IMR-90 (cell line): ENCODE results near the gene MLST8. TPM values are rescaled to one million over a fixed set of nuclear protein-coding genes. Genes with fewer than 3 reads are reported as not detected.

Experiments used
- ATAC-seq: fragments of 200-7000 bp; cut with Tn5 transposase; 2 replicates; pipeline ENCODE4 v1.9.1; 2020; ENCODE audit warnings: low read depth, mild to moderate bottlenecking, moderate library complexity
- BruUV-seq: library from RNA; stranded (reverse); fragments of 400-500 nt; replicated peaks from 2 replicates; lab custom pipeline; 2021; lab: Mats Ljungman, UMichigan
- CTCF ChIA-PET: fragments of 300-600 bp; formaldehyde crosslinking; extraction: SDS; loops from one replicate; lab custom pipeline; 2021; ENCODE audit warnings: antibody characterized with exemption; lab: Yijun Ruan, JAX
- POLR2A ChIA-PET: fragments of 300-600 bp; sonication (Branson Sonifier 250); formaldehyde crosslinking; loops from one replicate; lab custom pipeline; 2022; ENCODE audit warnings: antibody characterized with exemption; ENCODE audit not compliant: unreplicated experiment; lab: Charles Lee
- DNase-seq: peaks from one replicate; pipeline ENCODE4 v3.0.0; 2013
- H2AFZ ChIP-seq: replicated peaks from 2 replicates; pipeline ENCODE3; 2013; ENCODE audit warnings: low read length, mild to moderate bottlenecking; ENCODE audit not compliant: poor library complexity
- H2AK5ac ChIP-seq: 2 replicates; pipeline ENCODE4 v1.6.1; 2013; ENCODE audit warnings: low read depth, low read length, inconsistent platforms
- H2AK9ac ChIP-seq: replicated peaks from 2 replicates; pipeline ENCODE3; 2013; ENCODE audit warnings: mild to moderate bottlenecking, low read depth, low read length, moderate library complexity; ENCODE audit not compliant: poor library complexity
- H2BK120ac ChIP-seq: 2 replicates; pipeline ENCODE4 v1.6.1; 2013; ENCODE audit warnings: low read depth, low read length, inconsistent platforms
- H2BK15ac ChIP-seq: 3 replicates; pipeline ENCODE4 v1.6.1; 2013; ENCODE audit warnings: low read depth, low read length, inconsistent platforms
- H2BK20ac ChIP-seq: 2 replicates; pipeline ENCODE4 v1.6.1; 2013; ENCODE audit warnings: low read depth, mild to moderate bottlenecking, inconsistent platforms, low read length, moderate library complexity
- H2BK5ac ChIP-seq: 2 replicates; pipeline ENCODE4 v1.6.1; 2013; ENCODE audit warnings: mild to moderate bottlenecking, low read depth, low read length, inconsistent platforms; ENCODE audit not compliant: poor library complexity, severe bottlenecking
- H3K14ac ChIP-seq: replicated peaks from 2 replicates; pipeline ENCODE4 v1.6.1; 2013; ENCODE audit warnings: low read depth, low read length, inconsistent platforms
- H3K18ac ChIP-seq: 2 replicates; pipeline ENCODE4 v1.6.1; 2013; ENCODE audit warnings: low read depth, low read length, control low read depth
- H3K23ac ChIP-seq: 2 replicates; pipeline ENCODE4 v1.6.1; 2013; ENCODE audit warnings: low read depth, low read length, inconsistent platforms
- H3K27ac ChIP-seq: 2 replicates; pipeline ENCODE4 v1.5.1; 2013; ENCODE audit warnings: mild to moderate bottlenecking, control low read depth, low read length; ENCODE audit not compliant: insufficient read depth
- H3K27me3 ChIP-seq: 2 replicates; pipeline ENCODE4 v1.6.1; 2013; ENCODE audit warnings: low read length; ENCODE audit not compliant: control insufficient read depth, insufficient read depth
- H3K36me3 ChIP-seq: 2 replicates; pipeline ENCODE4 v1.6.1; 2013; ENCODE audit warnings: low read length, mixed read lengths; ENCODE audit not compliant: control insufficient read depth, insufficient read depth
- H3K4ac ChIP-seq: 2 replicates; pipeline ENCODE4 v1.6.1; 2013; ENCODE audit warnings: low read depth, low read length, inconsistent platforms
- H3K4me1 ChIP-seq: 2 replicates; pipeline ENCODE4 v1.6.1; 2013; ENCODE audit warnings: low read length, mixed read lengths; ENCODE audit not compliant: control insufficient read depth, insufficient read depth
- H3K4me2 ChIP-seq: 2 replicates; pipeline ENCODE4 v1.6.1; 2013; ENCODE audit warnings: low read depth, mild to moderate bottlenecking, control low read depth, low read length, moderate library complexity
- H3K4me3 ChIP-seq: 2 replicates; pipeline ENCODE4 v1.5.1; 2013; ENCODE audit warnings: low read depth, mild to moderate bottlenecking, control low read depth, low read length, moderate library complexity; ENCODE audit not compliant: insufficient read depth
- H3K56ac ChIP-seq: 2 replicates; pipeline ENCODE4 v1.6.1; 2013; ENCODE audit warnings: low read length, inconsistent platforms; ENCODE audit not compliant: insufficient read depth; ENCODE audit errors: extremely low read depth
- H3K79me1 ChIP-seq, 2 experiments: 2 replicates each; pipeline ENCODE4 v1.6.1; 2013; ENCODE audit warnings: low read length in 2 of 2, inconsistent platforms in 1 of 2, low read depth in 1 of 2
- H3K9ac ChIP-seq: 2 replicates; pipeline ENCODE4 v1.6.1; 2013; ENCODE audit warnings: low read depth, low read length, control low read depth
- H3K9me1 ChIP-seq: 2 replicates; pipeline ENCODE4 v1.6.1; 2013; ENCODE audit warnings: low read length, inconsistent platforms; ENCODE audit not compliant: insufficient read depth
- H3K9me3 ChIP-seq: 2 replicates; pipeline ENCODE4 v1.6.1; 2013; ENCODE audit warnings: low read length; ENCODE audit not compliant: control insufficient read depth, insufficient read depth
- H4K20me1 ChIP-seq: 2 replicates; pipeline ENCODE4 v1.6.1; 2013; ENCODE audit warnings: low read length, inconsistent platforms; ENCODE audit not compliant: insufficient read depth
- H4K5ac ChIP-seq: 2 replicates; pipeline ENCODE4 v1.6.1; 2013; ENCODE audit warnings: mild to moderate bottlenecking, low read depth, low read length, control low read depth
- H4K8ac ChIP-seq, 2 experiments: 2 replicates each; pipeline ENCODE4 v1.6.1; 2013; ENCODE audit warnings: low read depth in 2 of 2, low read length in 2 of 2, control low read depth in 1 of 2, inconsistent platforms in 1 of 2
- H4K91ac ChIP-seq: 2 replicates; pipeline ENCODE4 v1.6.1; 2013; ENCODE audit warnings: low read depth, low read length, inconsistent platforms; ENCODE audit not compliant: insufficient read depth
- BHLHE40 ChIP-seq: fragments of 150-350 bp; IDR thresholded peaks from 2 replicates; pipeline ENCODE4 v1.6.1; 2016; ENCODE audit warnings: mild to moderate bottlenecking, low read depth, low read length
- CHD1 ChIP-seq: IDR thresholded peaks from 2 replicates; pipeline ENCODE4 v1.6.1; 2012; ENCODE audit warnings: low read depth, low read length, improper control_type of control experiment
- CTCF ChIP-seq: conservative IDR thresholded peaks from 2 replicates; pipeline ENCODE4 v1.5.1; 2012; ENCODE audit warnings: mild to moderate bottlenecking, low read depth, low read length, improper control_type of control experiment
- FOS ChIP-seq: fragments of 150-350 bp; IDR thresholded peaks from 2 replicates; pipeline ENCODE4 v1.6.1; 2016; ENCODE audit warnings: low read depth, low read length
- POLR2A ChIP-seq: IDR thresholded peaks from 2 replicates; pipeline ENCODE4 v1.6.1; 2012; ENCODE audit warnings: mild to moderate bottlenecking, low read depth, low read length
- RCOR1 ChIP-seq: IDR thresholded peaks from 2 replicates; pipeline ENCODE4 v1.6.1; 2012; ENCODE audit warnings: mild to moderate bottlenecking, low read length, improper control_type of control experiment; ENCODE audit not compliant: insufficient replicate concordance
- WGBS, 2 experiments: methylation state at CpG; one replicate each; pipeline versions ENCODE4 v1.1.5 to v1.1.7; 2013; ENCODE audit warnings: missing lambda C conversion rate in 2 of 2; ENCODE audit not compliant: insufficient read length in 1 of 2; ENCODE audit errors: extremely low coverage in 2 of 2; 5-methylcytosine and 5-hydroxymethylcytosine counted together
- dilution Hi-C: fragments of 300-500 bp; cut with HindIII; formaldehyde crosslinking; loops from one replicate; pipeline ENCODE4 v1.14.3; 2018; ENCODE audit warnings: low sequenced_read_pairs; ENCODE audit not compliant: unreplicated experiment
- in situ Hi-C: fragments of 300-500 bp; cut with MboI; formaldehyde crosslinking; loops from 3 replicates; pipeline ENCODE4 v1.14.3; 2019; ENCODE audit warnings: low sequenced_read_pairs, inconsistent platforms, mixed read lengths
- intact Hi-C: fragments of 100-400 bp; cut with micrococcal nuclease; formaldehyde crosslinking; loops from 2 replicates; pipeline ENCODE4 v1.10.0; 2022
- polyA plus RNA-seq, 3 experiments: library from polyadenylated mRNA; depleted of rRNA; stranded (reverse); fragments of >200 nt; gene quantifications; 2 replicates each; pipeline ENCODE4 v1.2.3, GENCODE V29; 2012; ENCODE audit warnings: low replicate concordance in 1 of 3
- total RNA-seq: library from RNA; depleted of rRNA; stranded (reverse); fragments of >200 nt; gene quantifications from 2 replicates; pipeline ENCODE4 v1.2.3, GENCODE V29; 2012

MLST8 gene
- total and polyA plus RNA-seq, 2 of the 4 experiments (the other 2 are of a cell fraction), result 34.4 to 93.7 TPM

- 99% methylated on average over 23 of the region's 43 CpGs; no CpG with 5 or more reads in 1 of the 2 experiments for WGBS, 2 experiments
- Histone ChIP-seq H2AK9ac (no peak overlapping the region), H3K27me3 (no peaks in the 10 kb centered on the region; the same call in 1 of the 2 replicates), H3K4ac (no peak overlapping the region), H3K9ac (no peak overlapping the region), H3K18ac (no peak overlapping the region), H3K79me1 (no peaks in the 10 kb centered on the region), H2BK5ac (no peak overlapping the region), H3K9me1 (peaks cover 3% of the 10 kb centered on the region; the same call in 1 of the 2 replicates), H3K4me3 (no peak overlapping the region), H4K91ac (no peak overlapping the region), H3K9me3 (no peaks in the 10 kb centered on the region), H3K4me1 (no peaks in the 10 kb centered on the region), H3K56ac (no peak overlapping the region), H3K27ac (no peak overlapping the region), H3K23ac (no peak overlapping the region), H2AK5ac (no peak overlapping the region), H2BK120ac (no peak overlapping the region), H2BK20ac (no peak overlapping the region), H4K5ac (no peak overlapping the region), H2AFZ (no peak overlapping the region), H3K36me3 (peaks cover 22% of the 10 kb centered on the region), H3K14ac (no peak overlapping the region), H4K8ac (no peak overlapping the region), H2BK15ac (no peak overlapping the region), H3K4me2 (no peak overlapping the region), H4K20me1 (peaks cover 7% of the 10 kb centered on the region; the same call in 1 of the 2 replicates)
- TF ChIP-seq FOS (no peak), RCOR1 (no peak), BHLHE40 (no peak), CHD1 (no peak), CTCF (no peak), POLR2A (no peak)
- POLR2A ChIA-PET, result no interaction called here
- intact Hi-C loops, result no loop called here
- BruUV-seq, result no TSS peak
- CTCF ChIA-PET, result no interaction called here
- DNase-seq (no peak), ATAC-seq (no peak)
- in situ Hi-C loops, result no loop called here
- dilution Hi-C loops, result no loop called here
These were observed 24.8 kb upstream of the MLST8 start for GRCh38 chr16:2180461-2180860.
